Astrocyte (in vitro differentiated cells and primary cell): Measurements from ENCODE around the gene ATP5IF1.

Source experiments
- EZH2 ChIP-seq: IDR thresholded peaks from 2 replicates; pipeline ENCODE4 v1.6.1; 2012; ENCODE audit warnings: mild to moderate bottlenecking, low read length, inconsistent platforms; ENCODE audit not compliant: insufficient read depth
- TF ChIP-seq, protein P1 (sequence below): IDR thresholded peaks from 2 replicates; pipeline ENCODE4 v1.5.1; 2011; ENCODE audit warnings: low read depth, mild to moderate bottlenecking, inconsistent platforms, low read length, moderate library complexity; ENCODE audit not compliant: insufficient read depth

GRCh38 chr1:28280977-28281381 is 45.1 kb downstream of the ATP5IF1 start:
- TF ChIP-seq, protein P1, sequence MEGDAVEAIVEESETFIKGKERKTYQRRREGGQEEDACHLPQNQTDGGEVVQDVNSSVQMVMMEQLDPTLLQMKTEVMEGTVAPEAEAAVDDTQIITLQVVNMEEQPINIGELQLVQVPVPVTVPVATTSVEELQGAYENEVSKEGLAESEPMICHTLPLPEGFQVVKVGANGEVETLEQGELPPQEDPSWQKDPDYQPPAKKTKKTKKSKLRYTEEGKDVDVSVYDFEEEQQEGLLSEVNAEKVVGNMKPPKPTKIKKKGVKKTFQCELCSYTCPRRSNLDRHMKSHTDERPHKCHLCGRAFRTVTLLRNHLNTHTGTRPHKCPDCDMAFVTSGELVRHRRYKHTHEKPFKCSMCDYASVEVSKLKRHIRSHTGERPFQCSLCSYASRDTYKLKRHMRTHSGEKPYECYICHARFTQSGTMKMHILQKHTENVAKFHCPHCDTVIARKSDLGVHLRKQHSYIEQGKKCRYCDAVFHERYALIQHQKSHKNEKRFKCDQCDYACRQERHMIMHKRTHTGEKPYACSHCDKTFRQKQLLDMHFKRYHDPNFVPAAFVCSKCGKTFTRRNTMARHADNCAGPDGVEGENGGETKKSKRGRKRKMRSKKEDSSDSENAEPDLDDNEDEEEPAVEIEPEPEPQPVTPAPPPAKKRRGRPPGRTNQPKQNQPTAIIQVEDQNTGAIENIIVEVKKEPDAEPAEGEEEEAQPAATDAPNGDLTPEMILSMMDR: no peak
- no peak for TF ChIP-seq EZH2
